K562 (cell line): Measurements from ENCODE around the gene AURKB. TPM values are rescaled to one million over a fixed set of nuclear protein-coding genes. Genes with fewer than 3 reads are reported as not detected.

Experiments
- CHCHD3 ChIP-seq: fragments of 250-450 bp; sonication (Bioruptor Pico); IDR thresholded peaks from 2 replicates; pipeline ENCODE4 v2.1.2; 2022; ENCODE audit warnings: mild to moderate bottlenecking
- CREB3L1 ChIP-seq: fragments of 450-650 bp; IDR thresholded peaks from 2 replicates; pipeline ENCODE4 v1.6.1; 2014; ENCODE audit warnings: low read depth, mild to moderate bottlenecking, moderate library complexity, borderline replicate concordance
- ELF1 ChIP-seq: fragments of 200-800 bp; sonication (Bioruptor generic); IDR thresholded peaks from 2 replicates; pipeline ENCODE4 v1.6.1; 2016; ENCODE audit warnings: missing genetic modification characterization, missing compliant biosample characterization
- MGA ChIP-seq: fragments of 450-650 bp; IDR thresholded peaks from 2 replicates; pipeline ENCODE4 v1.6.1; 2016; ENCODE audit warnings: mild to moderate bottlenecking, moderate library complexity
- MTF1 ChIP-seq: fragments of 250-450 bp; sonication (Bioruptor Pico); IDR thresholded peaks from 2 replicates; pipeline ENCODE4 v1.9.0; 2021; ENCODE audit warnings: moderate library complexity, mild to moderate bottlenecking, inconsistent platforms, borderline replicate concordance
- NCOR1 ChIP-seq: fragments of 450-650 bp; IDR thresholded peaks from 2 replicates; pipeline ENCODE4 v1.6.1; 2016; ENCODE audit warnings: mild to moderate bottlenecking, moderate library complexity
- NR2C1 ChIP-seq, 2 experiments: fragments of 450-650 bp; IDR thresholded peaks; 2 replicates each; pipeline ENCODE4 v1.6.1; 2017; ENCODE audit warnings: mild to moderate bottlenecking in 2 of 2, antibody characterized with exemption in 1 of 2, inconsistent platforms in 1 of 2, missing compliant biosample characterization in 1 of 2, missing genetic modification characterization in 1 of 2
- POLR2G ChIP-seq: fragments of 200-400 bp; formaldehyde crosslinking; IDR thresholded peaks from 2 replicates; pipeline ENCODE4 v1.6.1; 2017; ENCODE audit warnings: low read depth, mild to moderate bottlenecking, antibody characterized with exemption, low read length, moderate library complexity
- RBBP5 ChIP-seq: fragments of 200-600 bp; sonication (generic); IDR thresholded peaks from 2 replicates; pipeline ENCODE4 v1.6.1; 2012; ENCODE audit warnings: borderline replicate concordance, mild to moderate bottlenecking, low read length, control low read depth, inconsistent platforms; ENCODE audit not compliant: insufficient read depth, poor library complexity, severe bottlenecking
- RBM22 ChIP-seq: fragments of 200-400 bp; formaldehyde crosslinking; IDR thresholded peaks from 2 replicates; pipeline ENCODE4 v1.6.1; 2018; ENCODE audit warnings: low read length, low read depth; ENCODE audit not compliant: poor library complexity, severe bottlenecking
- RCOR1 ChIP-seq, 2 experiments: IDR thresholded peaks; 2 replicates each; pipeline ENCODE4 v1.6.1; 2012; ENCODE audit warnings: low read depth in 2 of 2, low read length in 2 of 2, borderline replicate concordance in 1 of 2, improper control_type of control experiment in 1 of 2
- SMAD1 ChIP-seq: fragments of 150-350 bp; IDR thresholded peaks from 2 replicates; pipeline ENCODE4 v1.6.1; 2014; ENCODE audit warnings: low read length, low read depth; ENCODE audit not compliant: partially characterized antibody
- XRCC3 ChIP-seq: fragments of 450-650 bp; IDR thresholded peaks from 2 replicates; pipeline ENCODE4 v1.6.1; 2017; ENCODE audit warnings: mild to moderate bottlenecking, moderate library complexity
- ZNF311 ChIP-seq: fragments of 250-450 bp; sonication (Bioruptor Pico); IDR thresholded peaks from 2 replicates; pipeline ENCODE4 v1.4.0; 2020; ENCODE audit warnings: mild to moderate bottlenecking, moderate library complexity
- ZNF764 ChIP-seq: fragments of 250-450 bp; sonication (Bioruptor Pico); IDR thresholded peaks from 2 replicates; pipeline ENCODE4 v1.4.0; 2020; ENCODE audit warnings: low read depth, mild to moderate bottlenecking, moderate library complexity
- polyA plus RNA-seq, 8 experiments: library from polyadenylated mRNA; depleted of rRNA in 4 of 8; stranded (reverse) in 5 of 8; unstranded in 3 of 8; fragments of >200 nt; fragmentation: Nextera tagmentation in 2 of 8; fragmentation: Illumina TruSeq in 1 of 8; extraction: Ambion mirVana in 2 of 8; extraction: Trizol in 1 of 8; gene quantifications; 2 replicates each; pipeline versions ENCODE4 v1.2.1 to v1.2.3, GENCODE V29; 2011 to 2014; ENCODE audit warnings: inconsistent platforms in 1 of 8, missing spikeins in 1 of 8
- total RNA-seq, 7 experiments: library from RNA; depleted of rRNA in 6 of 7; stranded (reverse); fragments of >200 nt in 6 of 7; fragmentation: Illumina TruSeq in 2 of 7; extraction: Trizol in 2 of 7; gene quantifications; 2 replicates each; pipeline versions ENCODE4 v1.2.1 to v1.2.3, GENCODE V29; 2011 to 2021; ENCODE audit warnings: low replicate concordance in 1 of 7

The AURKB gene
- total and polyA plus RNA-seq, 9 of the 15 experiments (the other 6 are each of a cell fraction or from before 2014, with no cell fraction given): 27.2 to 114 (median 74.8) TPM

GRCh38 chr17:8222630-8223355 lies 12.4 kb upstream of the AURKB start (continued):
- TF ChIP-seq MGA (no peak), RBM22 (peak; percentile 82), NCOR1 (no peak), XRCC3 (no peak), RBBP5 (peak; percentile 57), CHCHD3 (CRISPR knock-in tag) (no peak), ELF1 (tag) (peak; percentile 24; the same call in 1 of the 2 replicates), SMAD1 (no peak), ZNF764 (CRISPR knock-in tag) (no peak), MTF1 (CRISPR knock-in tag) (no peak), NR2C1 (IDR thresholded peaks at IDR 0.05) (no peak), NR2C1 (tag; IDR thresholded peaks at IDR 0.05) (no peak), CREB3L1 (no peak), RCOR1 (IDR thresholded peaks at IDR 0.05; ENCODE audit: borderline replicate concordance in 1 of 2, low read depth in 2 of 2, low read length in 2 of 2) (no peak), POLR2G (peak; percentile 83), ZNF311 (no peak)
